SU-DHL-6 (cell line): ENCODE data around the gene NNAT.

Experiments used
- H2AFZ ChIP-seq: fragments of 200-600 bp; sonication (generic); 2 replicates; pipeline ENCODE4 v1.6.1; 2014; ENCODE audit warnings: low read depth, mild to moderate bottlenecking, moderate library complexity, mixed read lengths, antibody characterized with exemption, low read length; ENCODE audit not compliant: severe bottlenecking
- H3F3A ChIP-seq: fragments of 200-600 bp; shearing (Covaris generic); 2 replicates; pipeline ENCODE4 v1.6.0; 2016; ENCODE audit warnings: antibody characterized with exemption, mild to moderate bottlenecking; ENCODE audit not compliant: insufficient read depth
- H3K27ac ChIP-seq: fragments of 200-600 bp; sonication (generic); 2 replicates; pipeline ENCODE4 v1.5.1; 2016; ENCODE audit warnings: low read depth, mild to moderate bottlenecking, low read length, moderate library complexity, mixed read lengths
- H3K27me3 ChIP-seq: fragments of 200-600 bp; sonication (generic), shearing (Covaris generic); 2 replicates; pipeline ENCODE4 v1.6.0; 2014; ENCODE audit warnings: mild to moderate bottlenecking, low read length
- H3K36me3 ChIP-seq: fragments of 200-600 bp; sonication (generic); 2 replicates; pipeline ENCODE4 v1.6.1; 2014; ENCODE audit warnings: mild to moderate bottlenecking, low read length, mixed read lengths
- H3K4me2 ChIP-seq: fragments of 300-600, 200-600 bp; shearing (Covaris generic), sonication (generic); 2 replicates; pipeline ENCODE4 v1.6.0; 2014; ENCODE audit warnings: low read length, low read depth, mild to moderate bottlenecking; ENCODE audit not compliant: poor library complexity, severe bottlenecking
- H3K4me3 ChIP-seq: fragments of 200-600 bp; sonication (generic); 2 replicates; pipeline ENCODE4 v1.5.1; 2014; ENCODE audit warnings: antibody characterized with exemption, low read length, mild to moderate bottlenecking, mixed read lengths; ENCODE audit not compliant: insufficient read depth, poor library complexity, severe bottlenecking
- H3K79me2 ChIP-seq: fragments of 200-600 bp; sonication (generic); 2 replicates; pipeline ENCODE4 v1.6.1; 2014; ENCODE audit warnings: mild to moderate bottlenecking, low read length, moderate library complexity; ENCODE audit not compliant: insufficient read depth
- H3K9ac ChIP-seq: fragments of 200-600 bp; sonication (generic); 2 replicates; pipeline ENCODE4 v1.7.0; 2014; ENCODE audit warnings: mild to moderate bottlenecking, low read length
- H3K9me2 ChIP-seq: fragments of 200-600 bp; sonication (generic); replicated peaks from 2 replicates; pipeline ENCODE4 v1.6.1; 2014; ENCODE audit warnings: low read length; ENCODE audit not compliant: insufficient read depth
- H3K9me3 ChIP-seq: fragments of 200-600 bp; sonication (generic); 2 replicates; pipeline ENCODE4 v1.6.1; 2014; ENCODE audit warnings: low read length, mixed read lengths; ENCODE audit not compliant: insufficient read depth
- H4K20me1 ChIP-seq: fragments of 200-600 bp; sonication (generic); 2 replicates; pipeline ENCODE4 v1.6.1; 2014; ENCODE audit warnings: low read depth, mild to moderate bottlenecking, antibody characterized with exemption, low read length, moderate library complexity, mixed read lengths
- CTCF ChIP-seq: fragments of 200-600 bp; sonication (generic); IDR thresholded peaks from one replicate; pipeline ENCODE4 v1.5.1; 2017; ENCODE audit warnings: antibody characterized with exemption, mild to moderate bottlenecking, low read length, moderate library complexity; ENCODE audit not compliant: insufficient read depth, poor library complexity, severe bottlenecking
- EZH2phosphoT487 ChIP-seq: fragments of 200-600 bp; sonication (generic), shearing (Covaris generic); conservative IDR thresholded peaks from 2 replicates; pipeline ENCODE4 v1.6.1; 2018; ENCODE audit warnings: mild to moderate bottlenecking, antibody characterized with exemption, low read length, moderate library complexity, mixed read lengths

Gene NNAT

DNA sequence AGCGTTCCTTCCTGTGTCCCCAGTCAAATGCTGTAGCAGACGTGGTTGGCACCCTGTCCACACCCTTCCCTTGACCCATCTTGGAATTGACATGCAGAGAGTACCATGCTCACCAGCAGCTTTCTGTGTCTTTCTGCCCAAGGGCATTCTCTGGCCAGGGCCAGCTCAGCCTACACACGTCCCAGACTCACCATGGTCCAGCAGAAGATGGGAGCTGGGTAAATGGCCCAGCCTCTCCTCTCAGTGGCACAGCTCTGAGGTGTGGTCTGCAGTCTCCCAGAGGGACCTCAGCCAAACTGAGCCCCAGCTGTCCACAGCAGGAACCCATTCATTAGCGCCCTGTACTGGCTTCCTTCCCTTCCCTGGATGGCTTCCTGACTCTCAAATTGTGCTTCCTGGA lies 37.7 kb downstream of the NNAT start:
- Histone ChIP-seq H3K79me2 (no peaks in the 10 kb centered on the region), H3K27me3 (no peaks in the 10 kb centered on the region), H4K20me1 (no peaks in the 10 kb centered on the region), H3K27ac (no peak overlapping the region), H3K4me3 (no peak overlapping the region), H3K9ac (no peak overlapping the region), H3K36me3 (no peaks in the 10 kb centered on the region), H3K9me2 (no peaks in the 10 kb centered on the region), H3K4me2 (no peak overlapping the region), H3F3A (no peaks in the 10 kb centered on the region), H3K9me3 (no peaks in the 10 kb centered on the region), H2AFZ (no peak overlapping the region)
- TF ChIP-seq EZH2phosphoT487 (no peak), CTCF (no peak)

DNA sequence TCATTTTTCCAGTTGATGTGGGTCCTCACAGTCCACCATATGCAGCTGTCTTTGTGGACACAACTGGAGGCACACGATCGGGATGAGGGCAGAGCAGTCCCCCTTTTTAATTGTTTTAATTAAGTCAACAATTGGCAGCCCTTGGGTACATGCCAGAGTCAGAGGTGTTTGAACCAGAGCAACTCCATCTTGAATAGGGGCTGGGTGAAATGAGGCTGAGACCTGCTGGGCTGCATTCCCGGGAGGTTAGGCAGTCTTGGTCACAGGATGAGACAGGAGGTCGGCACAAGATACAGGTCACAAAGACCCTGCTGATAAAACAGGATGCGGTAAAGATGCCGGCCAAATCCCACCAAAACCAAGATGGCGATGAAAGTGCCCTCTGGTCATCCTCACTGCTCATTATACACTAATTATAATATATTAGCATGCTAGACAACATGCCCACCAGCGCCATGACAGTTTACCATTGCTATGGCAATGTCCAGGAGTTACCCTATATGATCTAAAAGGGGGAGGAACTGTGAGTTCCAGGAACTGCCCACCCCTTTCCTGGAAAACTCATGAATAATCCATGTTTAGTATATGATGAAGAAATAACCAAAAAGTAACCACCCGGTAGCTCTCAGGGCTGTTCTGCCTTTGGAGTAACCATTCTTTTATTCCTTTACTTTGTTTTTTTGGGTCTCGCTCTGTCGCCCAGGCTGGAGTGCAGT lies 38.4 kb downstream of the NNAT start:
- H3K9ac ChIP-seq = no peak overlapping the region
- no peaks in the 10 kb centered on the region for H3K9me2 ChIP-seq
- no peaks in the 10 kb centered on the region for H4K20me1 ChIP-seq
- TF ChIP-seq CTCF (no peak), EZH2phosphoT487 (no peak)
- no peaks in the 10 kb centered on the region for H3K36me3 ChIP-seq
- no peaks in the 10 kb centered on the region for H3F3A ChIP-seq
- no peak overlapping the region for H2AFZ ChIP-seq
- no peaks in the 10 kb centered on the region for H3K27me3 ChIP-seq
- H3K4me2 ChIP-seq = no peak overlapping the region
- no peak overlapping the region for H3K27ac ChIP-seq
- H3K9me3 ChIP-seq = no peaks in the 10 kb centered on the region
- H3K4me3 ChIP-seq = no peak overlapping the region
- no peaks in the 10 kb centered on the region for H3K79me2 ChIP-seq

DNA sequence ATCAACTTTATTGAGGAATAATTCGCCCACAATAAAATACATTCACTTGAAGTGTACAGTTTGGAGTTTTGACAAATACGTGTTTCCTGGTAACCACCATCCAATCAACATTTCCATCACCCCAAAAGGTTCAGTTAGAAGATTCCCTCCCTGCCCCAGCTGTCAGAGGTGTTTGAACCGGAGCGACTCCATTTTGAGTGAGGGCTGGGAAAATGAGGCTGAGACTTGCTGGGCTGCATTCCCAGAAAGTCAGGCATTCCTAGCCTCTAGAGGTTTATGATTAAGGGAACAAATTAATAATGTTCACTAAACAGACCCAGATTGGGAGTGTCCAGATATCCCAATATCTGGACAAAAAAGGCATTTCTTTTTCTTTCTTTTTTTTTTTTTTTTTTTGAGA lies 39.6 kb downstream of the NNAT start:
- no peaks in the 10 kb centered on the region for H3K9me3 ChIP-seq
- H3K9ac ChIP-seq = no peak overlapping the region
- H3K4me2 ChIP-seq = no peak overlapping the region
- H3K79me2 ChIP-seq = no peaks in the 10 kb centered on the region
- H3K36me3 ChIP-seq = no peaks in the 10 kb centered on the region
- no peak overlapping the region for H2AFZ ChIP-seq
- H3F3A ChIP-seq = no peaks in the 10 kb centered on the region
- H3K27ac ChIP-seq = no peak overlapping the region
- no peaks in the 10 kb centered on the region for H3K27me3 ChIP-seq
- no peak overlapping the region for H3K4me3 ChIP-seq
- H4K20me1 ChIP-seq = no peaks in the 10 kb centered on the region
- TF ChIP-seq CTCF (no peak), EZH2phosphoT487 (no peak)
- H3K9me2 ChIP-seq = no peaks in the 10 kb centered on the region
